Heart left ventricle (tissue), 13 donors: ENCODE results near the gene SNX2.

Source experiments
- POLR2A ChIP-seq, 2 donors: fragments of 450-650 bp; IDR thresholded peaks; one replicate each; pipeline ENCODE4 v1.6.1; 2017; ENCODE audit warnings: antibody characterized with exemption in 2 of 2, mild to moderate bottlenecking in 2 of 2, moderate library complexity in 2 of 2
- TF ChIP-seq, protein P1 (sequence below), 12 donors: fragments of 200-600 bp; sonication (generic) in 4 of 12; IDR thresholded peaks; one replicate each; pipeline versions ENCODE4 v1.5.0 to v1.8.0; 2018 to 2022; ENCODE audit warnings: antibody characterized with exemption in 12 of 12, mild to moderate bottlenecking in 5 of 12
- donor health status: ischemic (EF 13 %, LVEDD 7.1; RV severe dilation, severe dysfunction).
- donor health status: DM: no; HTN: yes; CAD: no.
- donor health status: DM: no; HTN: no; CAD: no.
- donor health status: ischemic (EF 25% LVEDD 6.9; RV normal size, moderate dysfunction).
- donor health status: ischemic (EF 25% LVEDD 5.7; RV mildly dilated, moderate dysfunction).
- donor health status: ischemic (EF 35%, LVEDD 5.7; RV mildly dilated, moderate dysfunction).
- donor health status: nonischemic (EF 11% LVEDD 7.7; RV severe dilation, severe dysfunction).
- donor health status: DM: yes; HTN: yes; CAD: no.
- donor health status: PGD.
- donor health status: ischemic (EF 29% LVEDD 5.4; RV normal size, mild dysfunction).
- donor health status: nonischemic (EF 23%, LVEDD 6.1; RV moderate dilation, normal function).

DNA sequence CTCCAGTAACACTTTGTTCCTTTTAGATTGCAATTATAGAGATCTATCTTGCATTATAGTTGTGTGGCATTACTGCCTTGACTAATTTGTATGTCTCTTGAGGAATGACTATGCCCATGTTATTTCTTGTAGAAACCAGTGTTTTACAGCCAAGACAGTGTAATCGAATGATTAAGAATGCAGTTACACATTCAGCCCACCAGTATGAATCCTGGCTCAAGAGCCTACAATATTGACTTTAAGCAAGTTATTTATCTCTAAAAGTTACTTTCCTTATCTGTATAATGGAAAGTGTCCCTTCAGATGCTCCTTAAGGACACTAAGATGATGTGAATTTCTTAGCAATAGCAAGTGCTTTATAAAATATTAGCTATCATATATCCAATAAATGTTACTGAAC is 60.8 kb downstream of the SNX2 start:
- no peak for TF ChIP-seq POLR2A (IDR thresholded peaks at IDR 0.05)
- TF ChIP-seq, protein P1, sequence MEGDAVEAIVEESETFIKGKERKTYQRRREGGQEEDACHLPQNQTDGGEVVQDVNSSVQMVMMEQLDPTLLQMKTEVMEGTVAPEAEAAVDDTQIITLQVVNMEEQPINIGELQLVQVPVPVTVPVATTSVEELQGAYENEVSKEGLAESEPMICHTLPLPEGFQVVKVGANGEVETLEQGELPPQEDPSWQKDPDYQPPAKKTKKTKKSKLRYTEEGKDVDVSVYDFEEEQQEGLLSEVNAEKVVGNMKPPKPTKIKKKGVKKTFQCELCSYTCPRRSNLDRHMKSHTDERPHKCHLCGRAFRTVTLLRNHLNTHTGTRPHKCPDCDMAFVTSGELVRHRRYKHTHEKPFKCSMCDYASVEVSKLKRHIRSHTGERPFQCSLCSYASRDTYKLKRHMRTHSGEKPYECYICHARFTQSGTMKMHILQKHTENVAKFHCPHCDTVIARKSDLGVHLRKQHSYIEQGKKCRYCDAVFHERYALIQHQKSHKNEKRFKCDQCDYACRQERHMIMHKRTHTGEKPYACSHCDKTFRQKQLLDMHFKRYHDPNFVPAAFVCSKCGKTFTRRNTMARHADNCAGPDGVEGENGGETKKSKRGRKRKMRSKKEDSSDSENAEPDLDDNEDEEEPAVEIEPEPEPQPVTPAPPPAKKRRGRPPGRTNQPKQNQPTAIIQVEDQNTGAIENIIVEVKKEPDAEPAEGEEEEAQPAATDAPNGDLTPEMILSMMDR (IDR thresholded peaks at IDR 0.05) = no peak
